Activated CD8-positive, alpha-beta memory T cell treated with anti-CD3 and anti-CD28 coated beads, Interleukin-2, amount 50 U/mL, for 24 hours (primary cell): ENCODE measurements around the gene RNF180.
"Not testable (repeated sequence)": the region's sequence is repeated elsewhere in the genome, so short reads cannot be mapped to it uniquely, and the experiment has no call there.

ENCODE experiments used
- DNase-seq: peaks from one replicate; pipeline ENCODE4 v3.0.0-alpha.2; 2020; ENCODE audit errors: extremely low read depth

The RNF180 gene

GRCh38 chr5:64285188-64286130, 119.8 kb downstream of the RNF180 start:
- DNase-seq: no peak

- DNase-seq: no peak
Measured at GRCh38 chr5:64286381-64286780, 120.7 kb downstream of the RNF180 start.

DNA sequence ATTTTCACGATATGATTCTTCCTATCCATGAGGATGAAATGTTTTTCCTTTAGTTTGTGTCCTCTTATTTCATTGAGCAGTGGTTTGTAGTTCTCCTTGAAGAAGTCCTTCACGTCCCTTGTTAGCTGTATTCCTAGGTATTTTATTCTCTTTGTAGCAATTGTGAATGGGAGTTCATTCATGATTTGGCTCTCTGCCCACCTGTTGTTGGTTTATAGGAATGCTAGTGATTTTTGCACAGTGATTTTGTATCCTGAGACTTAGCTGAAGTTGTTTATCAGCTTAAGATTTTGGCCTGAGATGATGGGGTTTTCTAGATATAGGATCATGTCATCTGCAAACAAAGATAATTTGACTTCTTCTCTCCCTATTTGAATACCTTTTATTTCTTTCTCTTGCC, 122.9 kb downstream of the RNF180 start:
- DNase-seq: not testable (repeated sequence)

GRCh38 chr5:64292611-64293215, 127.1 kb downstream of the RNF180 start:
- no peak for DNase-seq

GRCh38 chr5:64295101-64295500, 129.5 kb downstream of the RNF180 start:
- DNase-seq: no peak

DNA sequence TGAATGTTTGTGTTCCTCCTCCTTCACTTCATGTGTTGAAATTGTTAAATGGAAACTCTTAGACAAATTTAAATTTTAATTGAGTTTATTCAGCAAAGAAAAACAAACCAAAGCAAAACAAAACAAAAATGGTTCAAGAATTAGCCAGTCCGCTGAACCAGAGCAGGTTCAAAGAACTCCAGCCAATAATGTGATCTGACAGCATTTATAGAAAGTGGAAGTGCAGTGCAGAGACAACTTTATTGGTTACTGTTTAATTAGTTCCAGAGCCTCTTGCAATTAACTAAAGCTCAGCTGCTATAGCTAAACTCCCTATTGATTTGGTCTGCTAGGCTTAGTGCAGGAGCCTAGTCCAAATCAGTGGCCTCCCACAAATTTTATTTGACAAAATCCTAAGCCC, 132.9 kb downstream of the RNF180 start:
- DNase-seq: no peak

DNA sequence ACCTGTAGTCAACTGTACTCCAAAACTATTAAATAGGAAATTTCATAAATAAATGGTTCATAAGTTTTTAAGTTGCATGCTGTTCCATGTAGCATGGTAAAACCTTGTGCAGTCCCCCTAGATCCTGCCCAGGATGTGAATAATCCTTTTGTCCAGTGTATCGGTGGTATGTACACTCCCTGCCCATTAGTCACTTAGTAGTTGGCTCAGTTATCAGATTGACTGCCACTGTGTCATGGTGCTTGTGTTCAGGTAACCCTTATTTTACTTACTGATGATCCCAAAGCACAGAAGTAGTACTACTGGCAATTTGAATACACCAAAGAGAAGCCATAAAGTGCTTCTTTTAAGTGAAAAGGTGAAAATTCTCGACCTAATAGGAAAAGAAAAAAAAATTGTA, 134.2 kb downstream of the RNF180 start:
- no peak for DNase-seq

DNA sequence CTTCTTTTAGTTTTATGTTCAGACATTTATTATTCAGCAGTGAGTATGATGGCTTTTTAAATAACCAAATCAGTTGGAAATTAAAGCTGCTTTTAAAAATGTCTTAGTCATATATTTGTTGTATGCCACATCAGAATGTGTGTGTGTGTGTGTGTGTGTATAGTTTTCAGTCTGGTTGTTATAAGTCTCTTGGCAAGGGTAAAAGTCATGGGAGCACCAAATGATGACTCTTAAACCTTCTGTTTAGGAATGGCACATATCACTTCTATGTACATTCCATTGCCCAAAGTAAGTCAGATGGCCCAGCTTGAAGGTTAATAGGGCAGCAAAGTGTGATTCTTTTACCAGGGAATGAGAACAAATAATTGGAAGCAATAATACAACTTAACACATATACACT, 135.9 kb downstream of the RNF180 start:
- DNase-seq: no peak

DNA sequence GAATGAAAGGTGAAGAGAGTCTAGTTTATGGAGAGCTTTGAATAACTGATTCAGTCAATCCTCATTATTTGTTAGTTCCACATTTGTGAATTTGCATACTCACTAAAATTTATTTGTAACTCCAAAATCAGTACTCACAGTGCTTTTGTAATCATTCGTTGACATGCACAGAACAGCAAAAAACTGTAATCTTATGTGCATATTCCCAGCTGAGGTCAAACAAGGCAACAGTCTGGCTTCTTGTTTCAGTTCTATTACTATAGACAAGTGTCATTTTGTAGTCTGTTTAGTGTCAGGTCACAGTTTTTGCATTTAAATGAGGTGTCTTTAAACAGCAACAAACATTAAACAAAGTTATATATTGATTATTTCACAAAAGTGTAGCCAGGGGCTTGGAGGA, 142.5 kb downstream of the RNF180 start:
- DNase-seq: no peak

GRCh38 chr5:64312491-64312890, 146.8 kb downstream of the RNF180 start:
- no peak for DNase-seq

DNA sequence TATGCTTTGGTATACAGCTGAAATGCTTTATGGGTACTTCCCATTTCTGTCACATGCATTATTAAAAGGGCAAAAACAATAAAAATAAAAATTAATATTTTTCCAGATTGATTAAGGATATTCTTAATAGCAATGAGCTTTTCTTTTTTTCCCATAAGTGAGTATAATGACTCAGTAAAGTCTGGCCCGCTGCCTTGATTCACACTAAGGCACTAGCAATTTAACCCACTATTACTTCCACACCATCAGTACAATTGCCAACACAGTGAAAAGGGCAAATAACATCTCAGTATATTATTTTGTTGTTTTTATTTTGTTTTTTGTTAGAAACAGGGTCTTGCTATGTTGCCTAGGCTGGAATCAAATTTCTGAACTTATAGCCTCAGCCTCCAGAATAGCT, 150.1 kb downstream of the RNF180 start:
- DNase-seq: no peak

DNA sequence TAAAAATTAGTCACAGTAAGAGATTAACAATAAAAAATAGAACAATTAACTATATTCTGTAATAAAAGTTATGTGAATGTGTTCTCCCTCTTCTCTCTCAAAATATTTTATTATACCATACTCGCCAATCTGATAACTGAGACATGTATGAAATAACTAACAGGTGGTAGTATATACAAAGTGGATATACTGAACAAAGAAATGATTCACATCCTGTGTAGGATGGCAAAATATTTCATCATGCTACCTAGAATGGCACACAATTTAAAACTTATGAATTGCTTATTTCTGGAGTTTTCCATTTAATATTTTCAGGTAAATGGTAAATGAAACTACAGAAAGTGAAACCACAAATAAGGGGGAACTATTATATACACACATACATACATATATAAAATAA, 152.5 kb downstream of the RNF180 start:
- DNase-seq: no peak

DNA sequence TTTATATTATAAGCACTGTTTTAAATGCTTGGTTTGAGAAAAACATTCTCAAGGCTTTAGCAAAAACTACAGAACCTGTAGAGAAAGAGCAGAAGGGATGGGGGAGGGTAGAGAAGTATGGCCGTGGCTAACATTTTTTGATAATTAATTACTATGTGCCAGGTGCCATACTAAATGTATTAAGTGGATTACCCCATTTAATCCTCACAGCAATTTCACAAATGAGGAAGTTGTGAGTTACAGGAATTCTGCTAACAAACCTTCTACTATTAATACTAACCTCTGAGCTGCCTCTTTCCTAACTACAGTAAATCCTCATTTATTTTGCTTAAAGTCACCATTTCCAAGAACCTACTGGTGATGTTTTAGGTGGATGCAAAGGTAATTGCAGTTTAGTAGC, 157.9 kb downstream of the RNF180 start:
- no peak for DNase-seq

GRCh38 chr5:64330728-64331231, 165.1 kb downstream of the RNF180 start:
- DNase-seq: no peak

- DNase-seq: no peak
Measured at GRCh38 chr5:64331597-64332277, 166.1 kb downstream of the RNF180 start.

GRCh38 chr5:64333886-64334285, 168.2 kb downstream of the RNF180 start:
- DNase-seq: no peak

DNA sequence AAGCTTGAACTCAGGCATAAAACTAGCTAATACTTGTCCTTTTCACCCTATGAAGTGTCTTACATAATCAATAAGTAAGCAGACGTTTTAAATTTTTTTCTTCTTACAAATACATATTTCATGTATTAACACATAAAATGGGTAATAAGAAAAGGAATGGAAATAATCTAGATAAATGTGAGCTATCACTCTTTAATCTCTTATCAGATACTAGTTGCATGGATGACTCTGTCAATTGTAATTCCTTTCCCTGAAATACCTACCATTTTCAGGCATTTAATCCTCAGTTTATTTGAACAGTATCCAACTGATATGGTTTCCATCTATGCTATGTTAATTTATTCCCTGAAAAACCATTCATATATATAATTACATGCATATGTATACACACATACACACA, 174.1 kb downstream of the RNF180 start:
- no peak for DNase-seq

- DNase-seq: no peak
Measured at GRCh38 chr5:64340293-64340692, 174.7 kb downstream of the RNF180 start.

- no peak for DNase-seq
Measured at GRCh38 chr5:64341340-64341739, 175.7 kb downstream of the RNF180 start.

GRCh38 chr5:64344501-64344900, 178.9 kb downstream of the RNF180 start:
- DNase-seq: no peak

DNA sequence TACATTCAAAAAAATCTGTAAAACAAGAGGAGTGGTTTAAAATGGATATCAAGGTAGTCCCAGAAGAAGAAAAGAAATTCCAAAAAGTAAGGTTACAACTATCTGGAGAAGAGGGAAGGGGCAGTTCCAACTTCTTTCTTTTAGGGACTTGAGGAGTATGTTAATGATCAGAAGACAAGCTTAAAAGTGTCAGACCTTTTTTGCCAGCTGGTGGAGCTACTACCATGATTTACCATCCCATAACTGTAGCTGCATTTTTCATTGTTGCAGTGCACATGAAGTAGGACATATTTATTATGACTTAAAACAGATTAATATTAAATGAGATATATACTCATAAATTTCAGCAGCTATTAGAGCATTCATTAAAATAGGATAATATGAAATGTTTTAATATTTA, 181.7 kb downstream of the RNF180 start:
- no peak for DNase-seq

- no peak for DNase-seq
Measured at GRCh38 chr5:64364426-64364825, 198.8 kb downstream of the RNF180 start.

- DNase-seq: no peak
Measured at GRCh38 chr5:64384765-64385164, 219.1 kb downstream of the RNF180 start.
